IPS DF 4.7 (cell line): ENCODE data around the gene BPIFA1.

Experiments
- DNase-seq: peaks from one replicate; pipeline ENCODE4 v3.0.0-alpha.2; 2013; ENCODE audit warnings: low spot score; ENCODE audit errors: extremely low read depth

BPIFA1 gene

DNA sequence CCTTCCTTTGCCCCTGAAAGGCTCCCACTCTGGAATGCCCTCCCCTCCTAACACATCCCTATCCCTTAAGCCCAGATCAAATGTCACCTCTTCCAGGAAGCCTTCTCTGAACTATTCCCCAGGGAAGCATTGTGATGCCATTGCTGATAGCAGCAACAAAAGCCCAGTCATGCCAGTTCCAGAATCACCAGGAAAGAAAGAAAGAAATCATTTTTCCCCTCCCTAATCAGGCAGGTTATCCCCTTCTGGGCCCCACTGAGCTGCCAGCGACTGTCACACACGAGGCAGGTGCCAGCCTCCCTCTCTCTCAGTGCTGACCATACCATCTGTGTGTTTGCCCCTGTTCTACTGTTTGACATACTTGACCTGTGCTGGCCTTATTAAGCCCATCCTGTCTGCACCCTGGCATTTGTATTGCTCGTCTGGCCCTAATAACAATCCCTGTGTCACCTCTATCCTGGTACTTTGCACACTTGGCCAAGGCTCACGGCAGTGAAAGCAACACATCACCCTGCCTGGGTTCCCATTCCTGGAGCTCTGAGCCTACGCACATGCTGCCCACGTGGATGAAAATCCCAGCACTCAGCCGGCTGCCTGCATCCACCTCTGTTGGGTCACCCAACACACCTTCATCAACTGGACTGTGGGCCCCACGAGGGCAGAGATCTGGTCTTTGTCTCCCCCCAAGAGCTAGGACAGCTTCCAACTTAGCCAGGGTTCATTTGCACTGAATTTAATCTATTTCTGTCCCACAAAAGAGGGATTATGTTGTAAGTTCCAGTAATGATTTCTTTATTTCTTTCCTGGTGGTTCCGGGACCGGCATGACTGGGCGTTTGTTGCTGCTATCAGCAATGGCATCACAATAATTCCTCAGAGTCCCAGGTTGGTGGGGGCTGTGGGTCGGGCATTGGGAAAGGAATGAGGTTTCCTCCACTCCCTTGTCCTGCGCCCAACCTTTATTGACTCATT is 42.0 kb downstream of the BPIFA1 start:
- DNase-seq, result no peak

DNA sequence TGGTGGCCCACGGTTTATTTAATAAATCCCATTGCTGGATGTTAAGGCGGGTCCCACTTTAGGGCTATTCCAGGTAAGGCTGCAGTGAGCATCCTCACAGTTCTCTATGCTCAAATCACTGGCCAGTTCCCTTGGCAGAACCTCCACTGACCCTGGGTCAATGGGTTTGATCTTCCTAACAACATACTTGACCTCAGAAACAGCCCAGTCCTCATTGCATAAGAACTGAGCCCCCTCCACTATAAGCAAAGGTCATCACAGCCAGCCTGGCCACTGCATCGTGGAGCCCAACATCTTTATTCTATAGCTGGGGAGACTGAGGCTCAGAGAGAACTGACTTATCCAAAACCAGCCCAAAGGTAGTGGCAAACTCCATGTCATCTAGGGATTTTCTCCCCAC is 42.9 kb downstream of the BPIFA1 start:
- no peak for DNase-seq

DNA sequence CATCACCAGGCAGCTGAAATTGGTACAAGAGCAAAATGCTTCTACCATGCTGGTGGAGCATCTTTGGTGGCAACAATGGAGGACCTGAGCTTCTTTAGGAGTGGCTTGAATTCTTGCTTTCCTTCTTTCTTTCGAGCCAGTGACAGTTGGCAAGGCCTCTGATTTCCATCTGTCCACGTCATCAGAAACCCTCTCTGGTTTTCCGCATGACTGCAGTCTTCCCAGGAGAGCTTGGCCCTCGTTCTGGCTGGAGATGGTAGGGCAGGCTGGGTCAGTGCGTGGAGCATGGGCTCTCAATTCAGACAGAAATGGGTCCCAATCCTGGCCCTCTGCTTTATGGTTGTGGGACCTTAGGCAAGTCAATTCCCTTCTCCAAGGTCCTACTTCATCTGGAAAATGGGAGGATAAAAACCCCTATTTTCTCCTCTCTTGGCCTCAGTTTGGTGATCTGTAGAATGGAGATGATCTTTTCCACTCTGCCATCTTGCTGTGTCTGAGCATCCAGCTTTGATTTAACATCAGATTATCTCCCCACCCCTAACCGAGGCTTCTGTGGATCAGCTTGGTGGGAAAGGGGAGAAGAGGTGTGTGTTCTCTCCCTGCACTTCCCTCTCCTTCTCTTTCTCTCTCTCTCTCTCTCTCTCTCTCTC is 43.6 kb downstream of the BPIFA1 start:
- no peak for DNase-seq

DNA sequence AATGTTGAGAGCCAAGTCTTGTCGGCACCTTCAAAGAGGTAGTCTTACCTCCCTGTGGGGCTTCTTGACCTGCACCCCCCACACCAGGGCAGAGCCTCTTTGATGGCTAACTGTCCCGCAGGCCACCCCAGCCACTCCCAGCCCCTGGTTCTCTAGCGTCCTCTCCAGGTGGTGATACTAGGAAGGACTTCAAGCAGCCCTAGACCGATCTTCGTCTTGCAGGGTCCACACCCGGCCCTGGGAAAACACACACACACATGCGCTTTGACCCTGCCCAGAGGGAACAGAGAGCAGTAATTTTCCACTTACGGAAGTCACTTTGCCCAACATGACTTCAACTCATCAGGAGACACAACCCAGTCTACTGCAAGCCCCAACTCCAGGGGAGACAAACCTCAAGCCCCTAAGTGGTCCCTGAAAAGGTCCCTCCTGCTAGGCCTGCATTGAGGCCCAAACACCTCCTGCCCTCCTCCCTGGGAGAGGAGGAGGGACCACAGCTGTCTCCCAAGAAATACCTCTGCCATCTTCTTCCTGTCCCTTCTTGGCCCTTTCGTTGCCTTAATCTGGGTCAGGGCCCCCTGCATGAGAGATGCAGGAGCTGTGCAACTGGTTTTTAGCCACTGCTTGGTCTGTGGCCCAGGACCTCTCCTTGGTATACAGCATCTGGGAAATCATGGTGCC is 44.3 kb downstream of the BPIFA1 start:
- no peak for DNase-seq

DNA sequence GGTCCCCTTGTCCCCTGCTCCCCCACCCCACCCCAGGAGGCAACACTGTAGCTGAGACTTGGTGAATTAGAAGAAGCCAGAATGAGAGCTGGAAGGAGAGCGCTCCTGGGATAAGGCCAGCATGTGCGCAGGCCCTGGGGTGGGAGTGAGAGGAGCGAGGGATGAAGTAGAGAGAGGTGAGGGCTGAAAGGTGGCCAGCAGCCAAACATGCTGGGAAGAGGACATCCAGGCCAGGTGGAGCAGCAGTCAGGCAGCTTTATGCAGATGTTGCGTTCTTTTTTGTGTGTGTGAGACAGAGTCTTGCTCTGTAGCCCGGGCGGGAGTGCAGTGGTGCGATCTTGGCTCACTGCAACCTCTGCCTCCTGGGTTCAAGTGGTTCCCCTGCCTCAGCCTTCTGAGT is 45.0 kb downstream of the BPIFA1 start:
- no peak for DNase-seq

DNA sequence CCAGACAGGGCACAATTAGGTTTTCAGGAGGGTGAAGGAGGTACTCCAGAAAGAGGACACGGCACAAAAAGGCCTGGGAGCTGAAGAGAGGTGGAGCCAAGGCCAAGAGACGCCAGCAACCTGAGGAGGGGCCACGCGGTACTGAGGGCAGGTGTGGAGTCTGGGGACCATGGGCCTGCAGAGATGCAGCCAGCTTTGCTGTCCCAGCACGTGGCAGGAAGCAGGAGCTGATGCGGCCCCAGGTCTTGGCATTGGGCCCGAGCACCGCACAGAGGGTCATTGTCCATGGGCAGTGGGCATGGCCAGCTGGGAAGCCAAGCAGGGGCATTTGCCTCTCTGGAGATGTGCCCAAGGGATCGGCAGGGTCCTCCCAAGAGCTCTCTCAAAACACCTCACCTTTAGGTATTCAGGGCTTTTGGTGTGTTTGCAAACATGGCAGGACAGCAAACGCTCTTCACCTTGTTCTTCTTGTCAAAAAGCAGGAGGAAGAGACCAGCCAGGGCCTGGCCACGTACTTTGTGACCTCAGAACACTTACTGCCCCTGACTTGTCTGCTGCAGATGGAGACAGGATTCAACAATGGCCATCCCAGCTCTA is 45.9 kb downstream of the BPIFA1 start:
- no peak for DNase-seq

DNA sequence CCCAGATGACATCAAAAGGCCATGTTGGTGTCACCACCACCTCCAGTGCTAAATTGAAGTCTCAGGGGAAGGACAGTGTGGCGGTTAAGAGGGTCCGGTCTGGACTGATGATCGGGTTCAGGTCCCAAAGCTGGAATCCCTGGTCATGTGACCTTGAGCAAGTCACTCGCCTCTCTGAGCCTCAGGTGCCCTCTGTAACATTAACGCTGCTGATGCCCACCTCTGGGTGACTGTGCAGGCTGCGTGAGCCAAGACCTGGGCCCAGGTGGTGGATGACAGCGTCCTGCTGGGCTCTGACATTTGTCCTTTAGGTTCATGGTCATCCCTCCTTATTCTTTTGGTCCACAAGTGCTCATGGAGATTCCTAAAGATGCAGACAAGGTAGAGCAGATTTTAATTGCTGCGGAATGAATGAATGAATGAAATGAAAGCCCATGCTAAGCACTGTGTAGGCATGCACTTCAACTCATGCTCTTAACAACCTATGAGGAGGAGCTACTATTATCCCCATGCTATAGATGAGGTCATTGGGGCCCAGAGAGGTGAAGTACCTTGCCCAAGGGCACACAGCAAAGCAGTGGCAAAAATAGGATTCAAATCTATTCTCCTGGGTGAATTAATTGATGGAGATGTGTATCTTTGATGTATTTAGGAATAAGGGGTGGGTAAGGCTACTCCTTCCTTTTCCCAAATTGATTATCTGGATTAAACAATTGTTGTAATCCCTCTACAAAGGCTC is 46.6 kb downstream of the BPIFA1 start:
- no peak for DNase-seq

DNA sequence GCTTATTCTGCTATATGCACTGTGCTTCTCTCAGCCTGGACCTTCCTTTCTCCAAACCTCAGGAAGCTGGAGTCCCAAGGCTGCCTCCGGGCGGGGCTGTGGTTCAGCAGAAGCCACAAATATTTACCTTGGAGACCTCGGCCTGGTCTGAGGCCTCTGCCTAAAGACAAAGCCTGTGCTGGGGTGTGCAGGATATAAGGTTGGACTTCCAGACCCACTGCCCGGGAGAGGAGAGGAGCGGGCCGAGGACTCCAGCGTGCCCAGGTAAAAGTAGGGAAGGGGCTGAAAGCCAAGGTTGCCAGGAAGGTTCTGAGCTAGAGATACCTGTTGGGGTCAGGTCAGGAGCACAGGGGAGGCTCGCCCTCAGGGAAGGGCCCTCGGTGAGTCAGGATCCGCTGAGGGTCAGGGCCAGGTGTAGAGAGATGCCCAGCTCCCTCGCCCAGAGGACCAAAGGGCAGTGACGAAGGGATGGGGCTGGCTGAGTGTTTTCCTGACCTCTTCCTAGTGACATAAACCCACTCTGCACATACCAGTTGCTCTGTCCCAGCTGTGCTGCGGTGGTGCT is 47.3 kb downstream of the BPIFA1 start, which contains the start of gene BPIFB1:
Gene BPIFB1, plus strand, starts transcription at position 224 of the 565 bp plus-strand sequence. CDS start 2,860 bp downstream, outside the sequence.
- DNase-seq, result no peak

DNA sequence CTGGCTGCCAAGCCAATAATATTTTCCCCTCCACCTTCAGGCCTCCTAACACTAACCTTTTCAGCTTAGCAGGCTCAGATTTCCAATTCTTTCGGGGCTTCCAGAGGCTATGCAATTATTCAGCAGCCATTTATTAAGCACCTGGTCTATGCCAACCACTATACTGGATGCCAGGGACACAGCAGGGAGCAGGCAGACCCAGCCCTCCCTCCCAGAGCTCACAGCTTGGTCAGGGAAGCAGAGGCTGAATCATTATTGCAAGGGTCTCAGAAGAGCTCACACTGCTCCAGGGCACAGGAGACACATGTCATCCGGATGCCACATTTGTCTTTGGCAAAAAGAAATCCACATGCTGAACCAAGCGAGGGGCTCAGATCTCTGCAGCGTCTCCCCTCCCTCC is 48.5 kb downstream of the BPIFA1 start:
- no peak for DNase-seq

DNA sequence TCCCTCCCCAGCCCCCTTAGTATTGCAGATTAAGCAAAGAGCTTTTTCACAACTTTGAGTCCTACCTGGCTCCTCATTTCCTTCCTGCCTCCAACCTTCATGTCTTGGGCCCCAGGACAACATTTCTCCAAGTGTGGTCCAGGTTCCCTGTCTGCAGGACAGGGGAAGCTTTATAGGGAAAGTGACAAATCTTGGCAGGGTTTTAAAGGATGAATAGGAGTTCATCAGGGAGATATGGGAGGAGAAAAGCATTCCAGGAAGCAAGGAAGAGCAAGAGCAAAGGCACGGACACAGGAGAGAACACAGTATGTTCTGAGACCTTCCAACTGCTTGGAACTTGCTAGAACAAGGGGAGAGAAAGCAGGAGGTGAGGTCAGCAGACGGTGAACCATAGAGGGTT is 49.1 kb downstream of the BPIFA1 start:
- DNase-seq, result no peak

DNA sequence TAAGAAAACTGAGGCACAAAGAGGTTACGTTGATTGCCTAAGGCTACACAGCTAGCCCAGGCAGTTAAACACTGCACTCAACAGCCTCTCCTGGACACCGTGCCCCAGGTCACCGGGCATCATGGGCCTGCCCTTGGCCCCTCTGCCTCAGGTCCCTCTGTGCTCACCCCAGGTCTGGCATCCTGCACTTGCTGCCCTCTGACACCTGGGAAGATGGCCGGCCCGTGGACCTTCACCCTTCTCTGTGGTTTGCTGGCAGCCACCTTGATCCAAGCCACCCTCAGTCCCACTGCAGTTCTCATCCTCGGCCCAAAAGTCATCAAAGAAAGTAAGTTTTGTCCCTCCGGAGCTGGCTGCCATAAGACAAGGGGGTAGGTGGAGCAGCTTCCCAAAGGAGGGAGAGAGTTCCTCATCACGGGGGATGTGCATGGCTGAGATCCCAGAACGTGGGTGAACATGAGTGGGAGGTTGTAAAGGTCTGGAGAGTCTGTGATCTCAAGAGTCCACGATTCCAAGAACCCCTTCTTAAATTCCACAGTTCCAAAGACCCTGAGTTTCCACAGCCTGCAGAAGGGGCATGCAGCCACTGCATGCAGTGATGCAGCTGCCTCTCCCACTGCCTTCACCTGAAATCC is 50.2 kb downstream of the BPIFA1 start:
- no peak for DNase-seq

DNA sequence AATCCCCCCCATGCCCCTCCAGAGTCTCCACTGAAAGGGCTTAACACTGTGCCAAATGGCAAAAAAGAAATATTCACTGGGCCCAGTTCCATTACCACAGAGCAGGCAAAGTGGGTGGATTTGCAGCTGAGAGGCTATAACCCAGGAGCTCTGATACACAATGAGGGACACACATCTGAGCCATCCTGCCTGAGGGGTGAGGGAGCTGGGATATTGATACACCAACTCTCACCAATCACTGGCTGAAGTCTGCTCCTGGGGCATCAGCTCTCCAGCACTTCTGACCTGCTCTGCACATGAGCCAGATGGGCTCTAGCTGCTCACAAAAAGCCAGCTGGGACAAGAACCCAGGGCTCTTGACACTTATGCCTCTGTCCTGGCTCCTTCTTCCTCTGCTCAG is 52.1 kb downstream of the BPIFA1 start:
- DNase-seq, result no peak

DNA sequence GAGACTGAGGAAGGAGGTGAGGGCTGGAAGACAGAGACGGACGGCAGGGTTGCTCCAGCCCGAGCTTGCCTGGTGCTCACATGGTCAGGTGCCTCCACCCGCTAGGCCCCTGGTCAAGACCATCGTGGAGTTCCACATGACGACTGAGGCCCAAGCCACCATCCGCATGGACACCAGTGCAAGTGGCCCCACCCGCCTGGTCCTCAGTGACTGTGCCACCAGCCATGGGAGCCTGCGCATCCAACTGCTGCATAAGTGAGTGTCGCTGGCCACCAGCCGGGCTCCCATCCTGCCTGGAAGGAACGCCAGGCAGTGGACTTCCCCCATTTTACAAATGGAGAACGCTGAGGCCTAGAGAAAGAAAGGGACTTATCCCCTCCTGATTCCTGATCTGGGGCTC is 55.1 kb downstream of the BPIFA1 start:
- DNase-seq, result no peak

DNA sequence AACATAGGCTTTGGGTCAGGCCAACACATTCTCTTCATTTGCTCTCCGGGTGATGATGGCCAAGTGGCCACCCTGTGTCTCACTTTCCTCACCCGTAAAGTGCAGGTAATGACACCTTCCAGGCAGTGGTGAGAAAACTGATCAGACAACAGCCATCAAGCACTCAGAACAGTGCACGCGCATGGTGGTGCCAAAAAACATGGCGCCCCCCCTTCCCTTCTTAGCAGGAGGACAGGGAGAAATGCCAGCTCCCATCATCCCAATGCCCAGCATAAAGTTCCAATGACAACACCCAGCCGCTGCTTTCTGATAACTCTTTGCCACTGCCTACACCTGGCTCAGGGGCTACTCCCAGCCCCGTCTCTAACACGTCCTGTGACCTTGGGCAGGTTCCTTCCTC is 55.6 kb downstream of the BPIFA1 start:
- no peak for DNase-seq

DNA sequence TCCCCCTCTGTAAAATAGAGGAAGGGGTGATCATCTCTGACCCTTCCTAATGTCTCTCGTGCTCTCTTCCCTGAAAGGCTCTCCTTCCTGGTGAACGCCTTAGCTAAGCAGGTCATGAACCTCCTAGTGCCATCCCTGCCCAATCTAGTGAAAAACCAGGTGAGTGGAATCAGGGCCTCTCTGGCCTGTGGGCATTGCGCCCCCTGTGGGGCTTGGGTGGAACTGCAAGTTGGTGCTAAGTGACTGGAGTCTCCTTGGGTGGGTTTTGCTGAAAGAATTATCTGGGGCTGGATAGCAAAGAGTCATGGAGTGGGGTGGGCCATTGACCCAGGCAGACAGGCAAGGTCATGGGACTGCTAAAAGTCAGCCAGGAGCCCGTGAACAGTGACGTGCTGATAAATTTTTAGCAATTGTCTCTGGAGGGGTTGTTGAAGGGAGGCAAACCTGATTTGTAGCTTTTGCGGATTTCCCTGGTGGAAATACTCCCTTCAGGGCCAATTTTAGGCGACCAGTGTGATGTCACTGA is 56.1 kb downstream of the BPIFA1 start:
- DNase-seq, result no peak
